RWPE2 (cell line): Measurements from ENCODE around the gene PBRM1.

Experiments
- ATAC-seq: fragments of 200-7000 bp; cut with Tn5 transposase; 3 replicates; pipeline ENCODE4 v1.9.1; 2021; ENCODE audit warnings: low read depth
- DNase-seq: peaks from one replicate; pipeline ENCODE4 v3.0.0-alpha.2; 2020; ENCODE audit warnings: low spot score
- H3K27ac ChIP-seq: fragments of 450-650 bp; 2 replicates; pipeline ENCODE4 v1.5.1; 2017; ENCODE audit warnings: mild to moderate bottlenecking; ENCODE audit not compliant: poor library complexity, severe bottlenecking
- H3K27me3 ChIP-seq: fragments of 250-450 bp; sonication (Bioruptor Pico); 2 replicates; pipeline ENCODE4 v1.5.1; 2021; ENCODE audit warnings: mild to moderate bottlenecking, moderate library complexity; ENCODE audit not compliant: insufficient read depth, poor library complexity, severe bottlenecking
- H3K36me3 ChIP-seq: fragments of 250-450 bp; sonication (Bioruptor Pico); 2 replicates; pipeline ENCODE4 v1.5.1; 2020; ENCODE audit warnings: low read depth, mild to moderate bottlenecking, moderate library complexity
- H3K4me1 ChIP-seq: fragments of 250-450 bp; sonication (Bioruptor Pico); 2 replicates; pipeline ENCODE4 v1.5.1; 2021; ENCODE audit warnings: mild to moderate bottlenecking, moderate library complexity; ENCODE audit not compliant: insufficient read depth, poor library complexity, severe bottlenecking
- H3K4me3 ChIP-seq: fragments of 250-450 bp; sonication (Bioruptor Pico); 2 replicates; pipeline ENCODE4 v1.5.1; 2021; ENCODE audit warnings: mild to moderate bottlenecking, moderate library complexity; ENCODE audit not compliant: severe bottlenecking
- H3K9me3 ChIP-seq: fragments of 250-450 bp; sonication (Bioruptor Pico); 2 replicates; pipeline ENCODE4 v1.5.1; 2021; ENCODE audit warnings: mild to moderate bottlenecking, moderate library complexity; ENCODE audit not compliant: severe bottlenecking
- TF ChIP-seq, protein P1 (sequence below): fragments of 450-650 bp; IDR thresholded peaks from one replicate; pipeline ENCODE4 v1.5.1; 2017; ENCODE audit warnings: mild to moderate bottlenecking, moderate library complexity; ENCODE audit not compliant: poor library complexity, severe bottlenecking

The PBRM1 gene

DNA sequence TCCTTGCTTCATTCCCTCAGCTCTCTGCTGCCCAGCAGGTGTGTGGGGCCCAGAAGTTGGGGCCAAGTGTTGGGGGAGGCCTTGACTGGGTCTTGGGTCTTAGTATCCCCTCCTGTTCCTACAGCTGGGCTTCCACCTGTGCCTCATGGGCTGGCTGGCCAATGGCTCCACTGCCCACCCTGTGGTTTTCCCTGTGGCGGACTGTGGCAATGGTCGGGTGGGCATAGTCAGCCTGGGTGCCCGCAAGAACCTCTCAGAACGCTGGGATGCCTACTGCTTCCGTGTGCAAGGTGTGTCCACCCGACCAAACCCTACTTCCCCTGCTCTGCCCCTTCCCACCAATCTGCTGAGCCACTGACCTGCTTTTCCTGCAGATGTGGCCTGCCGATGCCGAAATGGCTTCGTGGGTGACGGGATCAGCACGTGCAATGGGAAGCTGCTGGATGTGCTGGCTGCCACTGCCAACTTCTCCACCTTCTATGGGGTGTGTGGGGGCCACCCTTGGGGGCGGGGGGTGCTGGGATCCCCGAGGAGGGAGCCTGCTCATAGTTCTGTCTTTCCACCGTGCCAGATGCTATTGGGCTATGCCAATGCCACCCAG is 163.0 kb downstream of the PBRM1 start:
- H3K9me3 ChIP-seq: no peaks in the 10 kb centered on the region
- ATAC-seq (no peak), DNase-seq (peak; percentile 51)
- no peak overlapping the region for H3K4me3 ChIP-seq
- TF ChIP-seq, protein P1, sequence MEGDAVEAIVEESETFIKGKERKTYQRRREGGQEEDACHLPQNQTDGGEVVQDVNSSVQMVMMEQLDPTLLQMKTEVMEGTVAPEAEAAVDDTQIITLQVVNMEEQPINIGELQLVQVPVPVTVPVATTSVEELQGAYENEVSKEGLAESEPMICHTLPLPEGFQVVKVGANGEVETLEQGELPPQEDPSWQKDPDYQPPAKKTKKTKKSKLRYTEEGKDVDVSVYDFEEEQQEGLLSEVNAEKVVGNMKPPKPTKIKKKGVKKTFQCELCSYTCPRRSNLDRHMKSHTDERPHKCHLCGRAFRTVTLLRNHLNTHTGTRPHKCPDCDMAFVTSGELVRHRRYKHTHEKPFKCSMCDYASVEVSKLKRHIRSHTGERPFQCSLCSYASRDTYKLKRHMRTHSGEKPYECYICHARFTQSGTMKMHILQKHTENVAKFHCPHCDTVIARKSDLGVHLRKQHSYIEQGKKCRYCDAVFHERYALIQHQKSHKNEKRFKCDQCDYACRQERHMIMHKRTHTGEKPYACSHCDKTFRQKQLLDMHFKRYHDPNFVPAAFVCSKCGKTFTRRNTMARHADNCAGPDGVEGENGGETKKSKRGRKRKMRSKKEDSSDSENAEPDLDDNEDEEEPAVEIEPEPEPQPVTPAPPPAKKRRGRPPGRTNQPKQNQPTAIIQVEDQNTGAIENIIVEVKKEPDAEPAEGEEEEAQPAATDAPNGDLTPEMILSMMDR: no peak
- peaks cover 17% of the 10 kb centered on the region for H3K4me1 ChIP-seq
- H3K36me3 ChIP-seq: peaks cover 32% of the 10 kb centered on the region
- H3K27me3 ChIP-seq: no peaks in the 10 kb centered on the region
- no peak overlapping the region for H3K27ac ChIP-seq

DNA sequence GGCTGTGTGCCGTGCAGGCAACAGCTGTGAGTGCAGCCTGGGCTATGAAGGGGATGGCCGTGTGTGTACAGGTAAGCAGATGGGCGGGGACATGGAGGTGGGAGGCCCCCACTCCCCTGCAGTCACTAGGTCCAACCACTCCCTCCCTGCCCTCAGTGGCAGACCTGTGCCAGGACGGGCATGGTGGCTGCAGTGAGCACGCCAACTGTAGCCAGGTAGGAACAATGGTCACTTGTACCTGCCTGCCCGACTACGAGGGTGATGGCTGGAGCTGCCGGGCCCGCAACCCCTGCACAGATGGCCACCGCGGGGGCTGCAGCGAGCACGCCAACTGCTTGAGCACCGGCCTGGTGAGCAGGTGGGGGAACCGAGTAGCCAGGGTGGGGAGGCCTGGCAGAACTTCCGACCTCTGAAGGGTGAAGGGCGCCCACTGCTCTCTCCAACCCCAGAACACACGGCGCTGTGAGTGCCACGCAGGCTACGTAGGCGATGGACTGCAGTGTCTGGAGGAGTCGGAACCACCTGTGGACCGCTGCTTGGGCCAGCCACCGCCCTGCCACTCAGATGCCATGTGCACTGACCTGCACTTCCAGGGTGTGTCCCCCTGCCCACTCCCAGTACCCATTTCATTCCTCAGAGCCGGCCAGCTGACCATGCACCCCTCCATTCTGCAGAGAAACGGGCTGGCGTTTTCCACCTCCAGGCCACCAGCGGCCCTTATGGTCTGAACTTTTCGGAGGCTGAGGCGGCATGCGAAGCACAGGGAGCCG is 163.6 kb downstream of the PBRM1 start:
- peaks cover 14% of the 10 kb centered on the region for H3K4me1 ChIP-seq
- peaks cover 25% of the 10 kb centered on the region for H3K36me3 ChIP-seq
- TF ChIP-seq, protein P1: no peak
- H3K4me3 ChIP-seq: no peak overlapping the region
- H3K27me3 ChIP-seq: no peaks in the 10 kb centered on the region
- H3K9me3 ChIP-seq: no peaks in the 10 kb centered on the region
- ATAC-seq (no peak), DNase-seq (peak; percentile 67)
- no peak overlapping the region for H3K27ac ChIP-seq

DNA sequence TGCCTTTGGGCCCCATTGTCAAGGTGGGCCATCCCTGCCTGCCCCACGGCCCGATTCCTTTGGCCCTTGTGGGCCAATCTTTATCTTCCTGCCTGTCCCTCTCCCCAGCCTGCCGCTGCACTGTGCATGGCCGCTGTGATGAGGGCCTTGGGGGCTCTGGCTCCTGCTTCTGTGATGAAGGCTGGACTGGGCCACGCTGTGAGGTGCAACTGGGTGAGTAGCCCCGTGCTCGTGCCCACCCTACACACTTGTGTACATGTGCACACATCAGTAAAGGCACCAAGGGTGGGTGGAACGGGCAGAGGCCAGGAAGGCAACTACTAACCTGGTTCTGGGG is 164.3 kb downstream of the PBRM1 start:
- H3K4me1 ChIP-seq: peaks cover 10% of the 10 kb centered on the region

DNA sequence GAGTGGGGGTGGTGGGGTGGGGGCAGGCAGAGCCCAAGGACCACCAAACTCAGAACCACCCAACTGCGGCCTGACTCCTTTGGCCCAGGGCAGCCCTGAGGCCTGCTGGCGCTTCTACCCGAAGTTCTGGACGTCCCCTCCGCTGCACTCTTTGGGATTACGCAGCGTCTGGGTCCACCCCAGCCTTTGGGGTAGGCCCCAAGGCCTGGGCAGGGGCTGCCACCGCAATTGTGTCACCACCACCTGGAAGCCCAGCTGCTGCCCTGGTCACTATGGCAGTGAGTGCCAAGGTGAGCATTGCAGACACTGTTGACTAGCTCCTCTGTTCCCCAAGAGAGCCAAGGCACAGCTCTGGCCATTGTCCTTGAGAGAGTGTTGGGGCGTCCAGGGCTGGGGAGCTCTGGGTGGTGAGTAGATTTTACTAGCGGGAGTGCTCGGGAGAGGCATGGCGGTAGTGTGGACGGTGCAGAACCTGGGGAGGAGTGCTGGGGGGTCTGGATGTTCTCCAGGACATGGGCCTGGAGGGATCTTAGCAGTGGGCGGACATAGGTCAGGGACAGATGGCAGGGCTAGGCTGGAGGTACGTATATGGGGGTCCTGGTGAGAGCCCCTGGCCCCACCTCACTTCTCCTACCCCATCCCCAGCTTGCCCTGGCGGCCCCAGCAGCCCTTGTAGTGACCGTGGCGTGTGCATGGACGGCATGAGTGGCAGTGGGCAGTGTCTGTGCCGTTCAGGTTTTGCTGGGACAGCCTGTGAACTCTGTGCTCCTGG is 164.8 kb downstream of the PBRM1 start:
- ATAC-seq: no peak
- no peaks in the 10 kb centered on the region for H3K27me3 ChIP-seq
- peaks cover 7% of the 10 kb centered on the region for H3K4me1 ChIP-seq
- DNase-seq: no peak
- TF ChIP-seq, protein P1: no peak
- H3K4me3 ChIP-seq: no peak overlapping the region
- no peak overlapping the region for H3K27ac ChIP-seq
- H3K9me3 ChIP-seq: no peaks in the 10 kb centered on the region
- H3K36me3 ChIP-seq: peaks cover 19% of the 10 kb centered on the region

More for the DNA sequence above, 164.3 kb downstream of the PBRM1 start:
- ATAC-seq (no peak), DNase-seq (no peak)
- TF ChIP-seq, protein P1: no peak
- Histone ChIP-seq H3K36me3 (peaks cover 19% of the 10 kb centered on the region), H3K27ac (no peak overlapping the region), H3K27me3 (no peaks in the 10 kb centered on the region), H3K4me3 (no peak overlapping the region), H3K9me3 (no peaks in the 10 kb centered on the region)
